Measurements from ENCODE around the gene SIVA1.

Gene SIVA1

GRCh38 chr14:104798300-104799243 lies 45.6 kb downstream of the SIVA1 start:
- no peak for DNase-seq

GRCh38 chr14:104799244-104800014 lies 46.5 kb downstream of the SIVA1 start:
- no peak for DNase-seq

- peak; percentile 73 for DNase-seq
Observed at GRCh38 chr14:104800015-104800770, 47.2 kb downstream of the SIVA1 start.

- DNase-seq = peak; percentile 43
Observed at GRCh38 chr14:104800771-104801519, 48.0 kb downstream of the SIVA1 start, which contains the start of gene ZBTB42. TSS of gene ZBTB42 (plus strand) at chr14:104801101. CDS start at chr14:104801198, 97 bp downstream.

- DNase-seq = no peak
Observed at GRCh38 chr14:104801520-104802393, 48.8 kb downstream of the SIVA1 start.

- DNase-seq = no peak
Observed at GRCh38 chr14:104802394-104803184, 49.6 kb downstream of the SIVA1 start.

GRCh38 chr14:104803280-104803911 lies 50.4 kb downstream of the SIVA1 start:
- no peak for DNase-seq

GRCh38 chr14:104803912-104804410 lies 51.0 kb downstream of the SIVA1 start:
- no peak for DNase-seq

GRCh38 chr14:104804481-104805325 lies 51.8 kb downstream of the SIVA1 start:
- no peak for DNase-seq

- DNase-seq = no peak
Observed at GRCh38 chr14:104805326-104805678, 52.4 kb downstream of the SIVA1 start.

GRCh38 chr14:104805941-104806624 lies 53.1 kb downstream of the SIVA1 start:
- DNase-seq = no peak

- no peak for DNase-seq
Observed at GRCh38 chr14:104806625-104807465, 53.9 kb downstream of the SIVA1 start.

- no peak for DNase-seq
Observed at GRCh38 chr14:104808456-104808855, 55.5 kb downstream of the SIVA1 start.
